GM18508 (cell line): ENCODE results near the gene GALNTL6.
A peak's percentile ranks its signal among the peaks of the same experiment; 100 is the strongest.
"Not testable (repeated sequence)": the region's sequence is repeated elsewhere in the genome, so short reads cannot be mapped to it uniquely, and the experiment has no call there.

ENCODE experiments used
- ATAC-seq: cut with Tn5 transposase; IDR thresholded peaks from one replicate; pipeline ENCODE4 v1.9.1; 2021; ENCODE audit warnings: moderate number of reproducible peaks; ENCODE audit not compliant: insufficient read depth, unreplicated experiment

Gene GALNTL6

GRCh38 chr4:173018446-173018845 lies 1205.2 kb downstream of the GALNTL6 start:
- ATAC-seq: no peak

- ATAC-seq: no peak
These were observed 1206.5 kb downstream of the GALNTL6 start for GRCh38 chr4:173019664-173020063.

- ATAC-seq: not testable (repeated sequence)
These were observed 1208.8 kb downstream of the GALNTL6 start for GRCh38 chr4:173021746-173022573.

- ATAC-seq: no peak
These were observed 1211.0 kb downstream of the GALNTL6 start for GRCh38 chr4:173024203-173024602.

- peak; percentile 67 for ATAC-seq
These were observed 1211.9 kb downstream of the GALNTL6 start for GRCh38 chr4:173025131-173025530.

- no peak for ATAC-seq
These were observed 1224.0 kb downstream of the GALNTL6 start for GRCh38 chr4:173037242-173037641.

- ATAC-seq: no peak
These were observed 1225.1 kb downstream of the GALNTL6 start for GRCh38 chr4:173038192-173038896.

- ATAC-seq: no peak
These were observed 1226.7 kb downstream of the GALNTL6 start for GRCh38 chr4:173039617-173040577.

- ATAC-seq: no peak
These were observed 1228.3 kb downstream of the GALNTL6 start for GRCh38 chr4:173041482-173041881.

GRCh38 chr4:173042139-173042538 lies 1228.9 kb downstream of the GALNTL6 start:
- ATAC-seq: not testable (repeated sequence)

- ATAC-seq: no peak
These were observed 1231.1 kb downstream of the GALNTL6 start for GRCh38 chr4:173044340-173044739.

GRCh38 chr4:173045571-173045970 lies 1232.4 kb downstream of the GALNTL6 start:
- no peak for ATAC-seq

GRCh38 chr4:173046144-173046543 lies 1232.9 kb downstream of the GALNTL6 start:
- ATAC-seq: no peak

- ATAC-seq: no peak
These were observed 1233.6 kb downstream of the GALNTL6 start for GRCh38 chr4:173046818-173047217.

- ATAC-seq: no peak
These were observed 1238.0 kb downstream of the GALNTL6 start for GRCh38 chr4:173051232-173051631.

- ATAC-seq: no peak
These were observed 1238.5 kb downstream of the GALNTL6 start for GRCh38 chr4:173051716-173052115.

- ATAC-seq: no peak
These were observed 1239.2 kb downstream of the GALNTL6 start for GRCh38 chr4:173052439-173052838.

GRCh38 chr4:173056271-173056670 lies 1243.1 kb downstream of the GALNTL6 start:
- no peak for ATAC-seq

- ATAC-seq: no peak
These were observed 1243.5 kb downstream of the GALNTL6 start for GRCh38 chr4:173056710-173057109.

- no peak for ATAC-seq
These were observed 1244.2 kb downstream of the GALNTL6 start for GRCh38 chr4:173057442-173057841.
